OCI-LY1 (cell line): ENCODE measurements around the gene NOTUM.

Source experiments
- H2AFZ ChIP-seq: fragments of 200-600 bp; sonication (generic), shearing (Covaris generic); 2 replicates; pipeline ENCODE4 v1.6.0; 2014; ENCODE audit warnings: antibody characterized with exemption, mild to moderate bottlenecking, low read length
- H3F3A ChIP-seq: fragments of 200-600 bp; sonication (generic), shearing (Covaris generic); 2 replicates; pipeline ENCODE4 v1.6.0; 2014; ENCODE audit warnings: mild to moderate bottlenecking, antibody characterized with exemption, low read length, moderate library complexity; ENCODE audit not compliant: insufficient read depth
- H3K27ac ChIP-seq: fragments of 200-600 bp; sonication (generic); 2 replicates; pipeline ENCODE4 v1.5.1; 2014; ENCODE audit warnings: low read length, mixed run types, mild to moderate bottlenecking, low read depth; ENCODE audit not compliant: poor library complexity, severe bottlenecking
- H3K27me3 ChIP-seq: fragments of 200-600 bp; sonication (generic); 2 replicates; pipeline ENCODE4 v1.6.0; 2014; ENCODE audit warnings: antibody characterized with exemption, mild to moderate bottlenecking, low read length, moderate library complexity; ENCODE audit not compliant: insufficient read depth
- H3K36me3 ChIP-seq: fragments of 200-600 bp; sonication (generic); 2 replicates; pipeline ENCODE4 v1.6.1; 2014; ENCODE audit warnings: mild to moderate bottlenecking, antibody characterized with exemption, low read length, moderate library complexity, mixed read lengths; ENCODE audit not compliant: insufficient read depth
- H3K4me1 ChIP-seq: fragments of 200-600 bp; sonication (generic); 2 replicates; pipeline ENCODE4 v1.5.1; 2014; ENCODE audit warnings: mild to moderate bottlenecking, low read length, moderate library complexity; ENCODE audit not compliant: insufficient read depth, severe bottlenecking
- H3K4me2 ChIP-seq: fragments of 200-600 bp; sonication (generic), shearing (Covaris generic); 2 replicates; pipeline ENCODE4 v1.6.1; 2014; ENCODE audit warnings: low read length
- H3K4me3 ChIP-seq: fragments of 200-600 bp; sonication (generic); 2 replicates; pipeline ENCODE4 v1.5.1; 2014; ENCODE audit warnings: low read length, low read depth, mild to moderate bottlenecking, mixed read lengths; ENCODE audit not compliant: poor library complexity, severe bottlenecking
- H3K79me2 ChIP-seq: fragments of 200-600 bp; shearing (Covaris generic); 2 replicates; pipeline ENCODE4 v1.6.1; 2016; ENCODE audit warnings: mixed run types, low read length, mixed read lengths; ENCODE audit not compliant: insufficient read depth
- H3K9ac ChIP-seq: fragments of 200-600 bp; sonication (generic), shearing (Covaris generic); 2 replicates; pipeline ENCODE4 v1.6.1; 2014; ENCODE audit warnings: mild to moderate bottlenecking, low read length, mixed read lengths
- H3K9me2 ChIP-seq: fragments of 200-600 bp; sonication (generic), shearing (Covaris generic); 2 replicates; pipeline ENCODE4 v1.6.1; 2014; ENCODE audit warnings: low read depth, mild to moderate bottlenecking, low read length, mixed read lengths
- H3K9me3 ChIP-seq: fragments of 200-600 bp; shearing (Covaris generic); 2 replicates; pipeline ENCODE4 v1.6.1; 2014; ENCODE audit warnings: low read length, mixed read lengths
- H4K20me1 ChIP-seq: fragments of 200-600 bp; sonication (generic), shearing (Covaris generic); 2 replicates; pipeline ENCODE4 v1.6.0; 2016; ENCODE audit warnings: mild to moderate bottlenecking, low read length; ENCODE audit not compliant: insufficient read depth
- EZH2 ChIP-seq: fragments of 200-600 bp; sonication (generic), shearing (Covaris generic); IDR thresholded peaks from 2 replicates; pipeline ENCODE4 v1.8.0; 2017; ENCODE audit warnings: borderline replicate concordance, mixed run types, mild to moderate bottlenecking, antibody characterized with exemption, low read length, moderate library complexity, mixed read lengths
- TF ChIP-seq, protein P1 (sequence below): fragments of 200-600 bp; sonication (generic), shearing (Covaris generic); IDR thresholded peaks from 2 replicates; pipeline ENCODE4 v1.5.1; 2017; ENCODE audit warnings: mild to moderate bottlenecking, antibody characterized with exemption, low read length, moderate library complexity, mixed read lengths

NOTUM gene

DNA sequence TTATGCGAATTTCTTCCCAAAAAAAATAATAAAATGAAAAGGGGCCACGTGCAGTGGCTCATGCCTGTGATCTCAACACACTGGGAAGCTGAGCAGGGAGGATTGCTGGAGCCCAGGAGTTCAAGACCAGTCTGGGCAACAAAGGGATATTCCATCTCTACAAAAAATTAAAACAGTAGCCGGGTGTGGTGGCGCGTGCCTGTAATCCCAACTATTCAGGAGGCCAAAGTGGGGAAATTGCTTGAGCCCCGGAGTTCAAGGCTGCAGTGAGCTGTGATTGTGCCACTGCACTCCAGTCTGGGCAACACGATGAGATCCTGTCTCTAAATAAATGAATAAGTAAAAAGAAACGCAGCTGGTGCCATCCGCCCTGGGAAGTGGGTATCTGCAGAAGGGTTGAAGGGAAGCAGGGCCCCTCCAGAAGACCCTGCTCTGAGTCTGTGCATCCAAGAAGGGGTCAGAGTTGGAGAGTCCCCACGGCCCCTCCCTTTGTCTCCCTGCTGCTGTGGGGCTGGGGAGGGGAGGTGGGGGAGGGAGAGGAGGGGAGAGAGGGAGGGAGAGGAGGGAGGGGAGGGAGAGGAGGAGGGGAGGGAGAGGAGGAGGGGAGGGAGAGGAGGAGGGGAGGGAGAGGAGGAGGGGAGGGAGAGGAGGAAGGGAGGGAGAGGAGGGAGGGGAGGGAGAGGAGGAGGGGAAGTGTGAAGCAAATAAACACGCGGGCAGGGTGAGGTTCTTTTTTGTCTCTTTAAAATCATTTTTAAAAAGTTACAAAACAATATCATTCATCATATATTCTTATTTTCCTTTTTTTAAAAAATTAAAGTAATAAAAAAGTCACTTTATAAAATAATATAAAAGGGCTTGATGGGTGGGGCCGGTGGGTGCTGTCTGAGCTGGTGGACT lies 9.0 kb downstream of the NOTUM start:
- Histone ChIP-seq H3K9me3 (no peaks in the 10 kb centered on the region), H3K36me3 (no peaks in the 10 kb centered on the region), H2AFZ (no peak overlapping the region), H3K4me2 (no peak overlapping the region), H4K20me1 (no peaks in the 10 kb centered on the region), H3K27me3 (peaks cover 6% of the 10 kb centered on the region; the same call in 1 of the 2 replicates), H3F3A (no peaks in the 10 kb centered on the region), H3K4me3 (no peak overlapping the region), H3K4me1 (no peaks in the 10 kb centered on the region), H3K9ac (no peak overlapping the region), H3K27ac (no peak overlapping the region), H3K9me2 (no peaks in the 10 kb centered on the region), H3K79me2 (no peaks in the 10 kb centered on the region)
- TF ChIP-seq, protein P1, sequence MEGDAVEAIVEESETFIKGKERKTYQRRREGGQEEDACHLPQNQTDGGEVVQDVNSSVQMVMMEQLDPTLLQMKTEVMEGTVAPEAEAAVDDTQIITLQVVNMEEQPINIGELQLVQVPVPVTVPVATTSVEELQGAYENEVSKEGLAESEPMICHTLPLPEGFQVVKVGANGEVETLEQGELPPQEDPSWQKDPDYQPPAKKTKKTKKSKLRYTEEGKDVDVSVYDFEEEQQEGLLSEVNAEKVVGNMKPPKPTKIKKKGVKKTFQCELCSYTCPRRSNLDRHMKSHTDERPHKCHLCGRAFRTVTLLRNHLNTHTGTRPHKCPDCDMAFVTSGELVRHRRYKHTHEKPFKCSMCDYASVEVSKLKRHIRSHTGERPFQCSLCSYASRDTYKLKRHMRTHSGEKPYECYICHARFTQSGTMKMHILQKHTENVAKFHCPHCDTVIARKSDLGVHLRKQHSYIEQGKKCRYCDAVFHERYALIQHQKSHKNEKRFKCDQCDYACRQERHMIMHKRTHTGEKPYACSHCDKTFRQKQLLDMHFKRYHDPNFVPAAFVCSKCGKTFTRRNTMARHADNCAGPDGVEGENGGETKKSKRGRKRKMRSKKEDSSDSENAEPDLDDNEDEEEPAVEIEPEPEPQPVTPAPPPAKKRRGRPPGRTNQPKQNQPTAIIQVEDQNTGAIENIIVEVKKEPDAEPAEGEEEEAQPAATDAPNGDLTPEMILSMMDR, result no peak
- TF ChIP-seq EZH2, result no peak

DNA sequence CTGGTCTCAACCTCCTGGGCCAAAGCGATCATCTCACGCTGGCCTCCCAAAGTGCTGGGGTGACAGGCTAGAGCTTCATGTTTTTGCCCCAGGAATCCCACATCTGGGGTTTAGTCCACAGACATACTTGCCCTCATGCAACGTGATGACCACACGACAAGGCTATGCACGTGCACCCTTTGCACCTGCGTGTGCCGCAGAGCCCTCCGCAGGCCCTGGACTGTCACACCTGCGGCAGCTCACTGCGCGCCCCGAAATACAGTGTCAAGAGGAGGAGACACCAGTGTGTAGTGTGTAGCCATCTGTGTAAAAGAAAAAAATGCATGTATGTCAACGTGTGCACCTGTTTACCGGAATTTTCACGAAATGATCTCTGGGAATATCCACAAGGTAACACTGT lies 10.5 kb downstream of the NOTUM start:
- Histone ChIP-seq H3K79me2 (no peaks in the 10 kb centered on the region), H4K20me1 (no peaks in the 10 kb centered on the region)

DNA sequence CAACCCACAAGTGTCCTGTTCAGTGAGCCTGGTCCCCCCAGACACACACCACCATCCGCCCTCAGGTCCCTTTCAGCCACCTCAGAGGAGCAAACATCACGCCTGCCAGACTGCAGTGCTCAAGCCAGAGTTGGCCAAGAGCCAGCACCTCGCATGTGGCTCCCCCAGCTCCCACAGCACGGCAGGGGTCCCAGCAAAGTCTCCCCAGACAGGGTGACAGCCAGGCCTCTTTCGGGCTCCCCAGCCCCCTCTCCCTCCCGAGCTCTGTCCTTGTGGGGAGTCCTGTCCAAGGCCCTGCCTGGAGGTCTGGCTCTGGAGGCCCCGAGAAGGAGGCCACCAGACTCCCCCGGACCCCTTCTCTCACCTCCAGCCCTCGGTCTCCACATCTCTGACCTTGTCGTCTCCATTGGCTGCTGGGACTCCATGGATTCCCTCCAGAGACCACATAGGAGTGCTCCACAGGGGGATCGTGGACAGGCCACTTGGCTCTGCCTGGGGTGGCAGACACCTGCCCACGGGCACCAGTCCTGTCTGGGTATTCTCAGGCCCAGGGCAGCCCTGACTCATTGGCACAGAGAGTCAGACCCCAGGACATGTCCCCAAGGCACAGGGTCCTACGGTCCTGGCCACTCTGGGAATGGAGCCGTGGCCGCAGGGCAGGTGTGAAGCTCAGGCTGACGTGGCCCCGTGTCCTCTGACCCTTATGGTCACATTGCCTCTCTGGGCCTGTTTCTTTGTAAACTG lies 12.2 kb downstream of the NOTUM start:
- Histone ChIP-seq H3K4me2 (no peak overlapping the region), H2AFZ (no peak overlapping the region), H3K9ac (no peak overlapping the region), H3K4me1 (no peaks in the 10 kb centered on the region), H3F3A (no peaks in the 10 kb centered on the region), H3K9me3 (no peaks in the 10 kb centered on the region), H3K4me3 (no peak overlapping the region), H3K27me3 (peaks cover 6% of the 10 kb centered on the region; the same call in 1 of the 2 replicates), H4K20me1 (no peaks in the 10 kb centered on the region), H3K79me2 (no peaks in the 10 kb centered on the region), H3K27ac (no peak overlapping the region), H3K36me3 (no peaks in the 10 kb centered on the region), H3K9me2 (no peaks in the 10 kb centered on the region)
- no peak for TF ChIP-seq EZH2
- TF ChIP-seq, protein P1, result no peak

More for the DNA sequence above, 10.5 kb downstream of the NOTUM start:
- no peak overlapping the region for H3K4me2 ChIP-seq
- TF ChIP-seq EZH2, result no peak
- TF ChIP-seq, protein P1, result no peak
- H3K9me2 ChIP-seq, result no peaks in the 10 kb centered on the region
- no peak overlapping the region for H3K4me3 ChIP-seq
- no peaks in the 10 kb centered on the region for H3K4me1 ChIP-seq
- no peaks in the 10 kb centered on the region; the same call in 1 of the 2 replicates for H3K27me3 ChIP-seq
- no peak overlapping the region for H2AFZ ChIP-seq
- no peaks in the 10 kb centered on the region for H3K36me3 ChIP-seq
- no peaks in the 10 kb centered on the region for H3F3A ChIP-seq
- no peak overlapping the region for H3K27ac ChIP-seq
- no peak overlapping the region for H3K9ac ChIP-seq
- no peaks in the 10 kb centered on the region for H3K9me3 ChIP-seq
